Measurements from ENCODE around the gene KRI1.
"Not testable (repeated sequence)": the region's sequence is repeated elsewhere in the genome, so short reads cannot be mapped to it uniquely, and the experiment has no call there.

KRI1 gene

DNA sequence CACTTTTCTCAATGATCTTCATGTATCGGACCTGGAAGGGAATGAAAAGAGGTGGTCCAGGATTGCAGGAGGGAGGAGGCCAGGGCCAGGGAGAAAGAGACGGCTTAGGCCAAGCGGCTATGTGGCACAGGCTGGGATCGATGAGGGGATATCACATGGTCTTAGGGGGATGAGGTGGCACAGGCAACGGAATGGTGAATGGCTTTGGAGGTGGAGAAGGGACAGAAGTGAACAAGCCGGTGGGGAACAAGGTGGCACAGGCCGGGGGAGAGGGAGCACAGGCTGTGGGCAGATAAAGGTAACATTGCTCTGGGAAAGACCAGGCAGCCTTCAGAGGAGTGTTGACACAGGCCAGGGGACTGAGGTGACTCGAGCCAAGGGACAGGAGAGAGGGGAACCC, 8.7 kb upstream of the KRI1 start:
- no peak for DNase-seq

DNA sequence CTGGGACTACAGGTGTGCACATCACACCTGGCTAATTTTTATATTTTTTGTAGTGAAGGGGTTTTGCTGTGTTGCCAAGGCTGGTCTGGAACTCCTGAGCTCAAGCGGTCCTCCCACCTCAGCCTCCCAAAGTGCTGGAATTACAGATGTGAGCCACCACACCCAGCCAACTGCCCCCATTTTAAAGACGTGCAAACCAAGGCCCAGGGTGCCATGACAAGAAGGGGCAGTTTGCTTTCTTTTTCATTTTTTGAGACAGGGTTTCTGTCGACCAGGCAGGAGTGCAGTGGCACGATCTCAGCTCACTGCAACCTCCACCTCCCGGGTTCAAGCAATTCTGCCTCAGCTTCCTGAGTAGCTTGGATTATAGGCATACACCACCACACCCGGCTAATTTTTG, 8.0 kb upstream of the KRI1 start:
- DNase-seq = not testable (repeated sequence)

DNA sequence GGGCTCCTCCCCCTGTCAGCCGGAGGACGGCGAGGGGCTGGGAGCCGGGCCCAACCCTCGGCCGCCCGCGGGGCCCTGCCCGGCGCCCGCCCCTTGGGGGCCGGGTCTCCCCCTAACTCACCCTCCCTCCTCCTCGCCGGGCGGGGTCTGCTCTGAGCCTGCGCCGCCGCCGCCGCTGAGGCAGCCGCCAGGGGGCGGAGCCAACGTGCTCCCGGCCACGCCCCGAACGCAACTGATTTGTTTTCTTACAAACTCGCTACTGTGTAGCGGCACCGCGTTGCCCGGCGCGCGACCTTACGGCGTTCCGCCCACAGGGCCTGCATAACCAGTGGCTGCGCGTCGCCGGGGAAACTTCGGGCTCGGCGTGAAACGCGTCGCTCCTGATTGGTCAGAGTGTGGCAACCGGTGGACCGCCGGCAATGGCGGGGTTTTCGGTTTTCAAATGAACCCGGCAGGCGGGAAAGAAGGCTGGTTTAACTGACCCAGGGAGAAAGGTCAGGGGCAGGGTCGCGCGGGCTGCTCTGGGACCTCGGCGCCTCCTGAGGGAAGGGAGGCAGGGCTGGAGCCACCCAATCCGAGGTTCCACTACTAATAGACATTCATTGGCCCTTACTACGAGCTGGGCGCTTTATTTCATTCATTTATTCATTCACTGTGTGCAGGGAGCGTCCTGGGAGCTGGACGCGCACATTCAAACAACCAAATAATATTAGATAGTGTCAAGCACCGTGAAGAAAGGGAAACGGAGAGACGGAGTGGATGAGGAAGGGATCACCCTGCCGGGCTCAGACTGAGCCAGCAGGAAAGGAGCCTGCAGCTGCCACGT, 3.2 kb upstream of the KRI1 start, which contains the start of gene CDKN2D:
Gene CDKN2D (minus strand): TSS at position 154 of the 826 bp plus-strand sequence. CDS start 326 bp downstream, outside the sequence.
- peak; percentile 99 for DNase-seq

- DNase-seq = no peak
Observed at GRCh38 chr19:10568062-10568825, 2.4 kb upstream of the KRI1 start.

GRCh38 chr19:10567656-10568055, 1.8 kb upstream of the KRI1 start:
- no peak for DNase-seq

GRCh38 chr19:10566658-10567410, 1.0 kb upstream of the KRI1 start:
- DNase-seq = no peak

- no peak for DNase-seq
Observed at GRCh38 chr19:10566408-10566657, 523 bp upstream of the KRI1 start.

DNA sequence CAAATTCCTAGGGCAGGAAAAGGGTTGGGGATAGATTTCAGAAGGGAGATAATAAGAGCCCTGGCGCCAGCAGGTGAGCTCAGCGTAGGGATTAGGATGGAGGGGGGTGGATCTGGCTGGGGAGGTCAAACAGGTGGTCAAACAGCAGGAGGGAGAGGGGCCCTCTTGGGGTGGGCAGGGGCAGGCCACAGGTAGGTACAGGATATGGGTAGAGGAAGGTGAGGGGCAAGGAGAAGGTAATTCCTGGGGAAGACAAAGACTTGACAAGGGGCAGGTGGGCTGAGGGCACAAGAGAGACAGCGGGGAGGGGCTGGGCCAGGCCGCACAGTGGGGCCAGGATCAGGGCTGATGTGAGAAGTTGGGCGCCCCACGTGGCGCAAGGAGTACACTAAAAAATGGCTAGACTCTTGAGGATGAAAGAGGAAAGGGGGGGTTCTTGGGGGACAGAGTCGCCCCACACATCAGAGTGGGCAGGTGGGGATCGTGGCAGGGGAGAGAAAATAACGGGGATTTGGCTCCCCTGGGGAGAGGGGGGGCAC, 713 bp downstream of the KRI1 start:
- DNase-seq = peak; percentile 30

- DNase-seq = no peak
Observed at GRCh38 chr19:10562609-10563008, 3.2 kb downstream of the KRI1 start.

GRCh38 chr19:10560154-10560553, 5.7 kb downstream of the KRI1 start:
- no peak for DNase-seq

- no peak for DNase-seq
Observed at GRCh38 chr19:10557603-10558197, 8.1 kb downstream of the KRI1 start.

DNA sequence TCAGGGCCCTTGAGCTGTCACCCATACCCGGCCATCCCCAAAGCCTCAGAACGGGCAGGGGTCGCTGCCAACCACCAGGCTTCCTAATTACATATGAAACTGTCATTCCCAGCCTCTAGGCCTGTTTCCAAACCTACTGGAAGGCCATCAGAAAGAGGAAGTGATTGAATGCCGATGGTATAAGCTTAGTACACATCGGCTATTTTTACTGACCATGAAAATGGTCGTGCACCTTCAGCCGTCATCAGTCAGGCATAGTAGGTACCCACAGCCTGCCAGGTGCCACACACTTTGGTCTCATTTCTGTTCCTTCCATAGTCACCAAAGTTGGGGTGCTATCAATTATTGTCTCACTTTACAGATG, 10.2 kb downstream of the KRI1 start:
- no peak for DNase-seq

DNA sequence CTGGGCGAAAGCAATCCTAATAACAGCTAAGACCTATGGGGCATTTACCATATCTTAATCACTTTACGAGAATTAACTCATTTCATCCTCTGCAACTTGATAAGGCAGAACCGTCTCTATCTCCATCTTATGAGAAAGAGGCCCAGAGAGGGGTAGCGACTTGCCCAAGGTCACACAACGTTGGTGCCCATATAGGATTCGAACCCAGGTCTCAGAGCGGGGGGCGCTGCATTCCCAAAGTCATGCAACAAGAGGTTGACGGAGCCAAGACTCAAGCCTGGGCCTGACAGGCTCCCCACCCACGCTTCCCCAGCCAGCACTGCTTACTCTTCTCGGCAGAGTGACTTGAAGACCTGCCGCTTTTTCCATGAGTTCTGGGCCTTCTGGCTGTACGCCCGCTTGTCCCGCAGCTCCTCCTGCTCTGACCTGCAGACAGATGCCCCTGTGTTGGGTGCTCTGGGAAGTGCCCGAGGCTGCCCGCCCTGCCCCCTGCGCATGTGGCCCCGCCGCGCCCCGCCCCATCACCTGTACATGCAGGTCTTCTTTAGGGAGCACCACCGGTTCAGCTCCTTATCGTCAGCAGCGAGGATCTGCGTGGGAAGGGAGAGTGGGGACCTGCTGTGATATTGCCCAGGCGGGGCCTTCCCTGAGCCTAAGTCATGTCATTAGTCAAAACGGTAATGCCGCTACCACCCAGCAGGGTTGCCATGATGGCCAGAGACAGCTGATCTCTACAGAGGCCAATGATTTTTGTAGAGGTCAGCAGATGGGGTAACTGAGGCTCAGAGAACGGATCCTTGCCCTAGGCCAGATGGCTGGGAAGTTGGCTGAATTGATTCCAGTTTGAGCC, 10.8 kb downstream of the KRI1 start:
- DNase-seq = no peak

DNA sequence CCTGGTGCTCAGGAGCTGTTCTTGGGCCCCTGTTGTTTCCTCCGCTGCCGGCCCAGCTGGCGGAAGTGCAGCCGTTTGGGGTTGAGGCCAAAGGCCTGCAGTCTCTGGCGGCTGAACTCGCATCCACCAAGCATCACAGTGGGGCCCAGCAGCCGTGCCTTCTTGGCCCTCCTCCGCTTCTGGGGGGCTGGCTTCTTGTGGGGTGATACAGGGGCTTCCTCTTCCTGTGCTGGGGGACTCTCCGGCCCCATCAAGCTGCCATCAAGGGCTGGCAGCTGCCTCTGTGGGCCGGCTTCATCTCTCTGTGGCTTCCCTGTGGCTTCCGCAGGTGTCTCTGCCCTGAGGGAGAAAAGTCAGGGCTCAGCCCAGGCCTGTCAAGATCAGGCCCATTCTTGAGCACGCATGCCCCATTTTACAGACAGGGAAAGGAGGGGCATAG, 11.8 kb downstream of the KRI1 start:
- no peak for DNase-seq

- no peak for DNase-seq
Observed at GRCh38 chr19:10553087-10553667, 12.6 kb downstream of the KRI1 start.

- no peak for DNase-seq
Observed at GRCh38 chr19:10552510-10553053, 13.2 kb downstream of the KRI1 start.

- DNase-seq = no peak
Observed at GRCh38 chr19:10551698-10552301, 14.0 kb downstream of the KRI1 start.

GRCh38 chr19:10551006-10551405, 14.8 kb downstream of the KRI1 start:
- not testable (repeated sequence) for DNase-seq

- DNase-seq = no peak
Observed at GRCh38 chr19:10550336-10550735, 15.5 kb downstream of the KRI1 start.

GRCh38 chr19:10549733-10550132, 16.1 kb downstream of the KRI1 start:
- no peak for DNase-seq

GRCh38 chr19:10548746-10549276, 17.0 kb downstream of the KRI1 start:
- no peak for DNase-seq
